Measurements from ENCODE around the gene STOM.
"Not testable (repeated sequence)": the region's sequence is repeated elsewhere in the genome, so short reads cannot be mapped to it uniquely, and the experiment has no call there.

Gene STOM, protein sequence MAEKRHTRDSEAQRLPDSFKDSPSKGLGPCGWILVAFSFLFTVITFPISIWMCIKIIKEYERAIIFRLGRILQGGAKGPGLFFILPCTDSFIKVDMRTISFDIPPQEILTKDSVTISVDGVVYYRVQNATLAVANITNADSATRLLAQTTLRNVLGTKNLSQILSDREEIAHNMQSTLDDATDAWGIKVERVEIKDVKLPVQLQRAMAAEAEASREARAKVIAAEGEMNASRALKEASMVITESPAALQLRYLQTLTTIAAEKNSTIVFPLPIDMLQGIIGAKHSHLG

DNA sequence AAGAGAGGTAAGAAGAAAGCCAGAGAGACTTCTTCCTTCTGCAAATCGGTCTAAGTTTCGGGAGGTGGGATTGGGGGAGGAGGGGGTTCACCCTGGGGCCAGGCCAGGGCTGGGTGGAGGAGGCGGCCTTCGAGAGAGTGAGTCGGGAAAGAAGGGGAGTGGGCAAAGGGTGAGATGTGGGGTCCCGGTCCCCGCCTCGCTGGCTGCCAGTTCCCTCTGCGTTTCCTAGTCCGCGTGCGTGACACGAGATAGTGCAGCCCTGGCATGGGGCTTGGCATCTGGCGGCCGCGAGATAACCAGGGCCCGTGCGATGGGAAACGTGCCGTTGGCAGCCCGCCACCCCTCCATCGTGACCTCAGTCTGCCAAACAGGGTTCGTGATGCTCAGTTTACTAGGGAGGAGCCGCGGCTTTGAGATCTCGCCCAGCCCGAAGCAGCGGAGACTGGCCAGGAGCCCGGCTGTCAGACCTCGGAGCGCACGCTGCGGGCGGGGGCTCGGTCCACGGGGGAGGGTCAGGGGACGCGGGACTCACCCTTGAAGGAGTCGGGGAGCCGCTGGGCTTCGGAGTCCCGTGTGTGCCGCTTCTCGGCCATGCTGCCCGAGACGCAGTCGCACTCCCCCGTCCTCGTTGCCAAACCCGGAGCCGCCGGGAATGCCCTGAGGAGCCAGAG lies at the start of gene STOM:
TSS of gene STOM (minus strand) at position 656 of the 671 bp plus-strand sequence. CDS start at position 593, 63 bp downstream.
- ATAC-seq (peak; percentile 55), DNase-seq (peak; percentile 63)
- Mint-ChIP-seq H3K27me3 (no peaks in the 10 kb centered on the region), H3K4me1 (peaks cover 62% of the 10 kb centered on the region), H3K36me3 (ENCODE audit: low read depth) (peaks cover 6% of the 10 kb centered on the region), H3K27ac (peak within 1 kb of the TSS; percentile 96), H3K9me3 (peaks cover 5% of the 10 kb centered on the region), H3K4me3 (peak within 1 kb of the TSS; percentile 86)

DNA sequence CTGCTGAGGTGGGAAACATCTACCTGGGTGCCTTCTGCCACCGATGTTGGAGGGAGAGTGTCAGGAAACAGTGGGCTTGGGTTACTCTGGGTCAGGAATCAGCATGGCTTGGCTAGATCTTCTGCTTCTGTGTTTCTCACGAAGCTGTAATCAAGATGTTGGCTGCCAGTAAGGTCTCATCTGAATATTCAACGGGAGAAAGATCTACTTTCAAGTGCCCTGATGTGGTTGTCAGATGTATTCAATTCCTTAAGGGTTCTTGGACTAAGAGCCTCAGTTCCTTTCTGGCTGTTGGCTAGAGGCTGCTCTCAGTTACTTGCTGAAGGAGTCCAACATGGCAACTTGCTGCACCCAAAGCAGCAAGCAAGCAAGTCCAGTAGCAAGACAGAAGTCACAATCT lies 41.9 kb upstream of the STOM start:
- Mint-ChIP-seq H3K4me3 (no peak overlapping the region), H3K9me3 (no peaks in the 10 kb centered on the region), H3K27ac (no peak overlapping the region)

DNA sequence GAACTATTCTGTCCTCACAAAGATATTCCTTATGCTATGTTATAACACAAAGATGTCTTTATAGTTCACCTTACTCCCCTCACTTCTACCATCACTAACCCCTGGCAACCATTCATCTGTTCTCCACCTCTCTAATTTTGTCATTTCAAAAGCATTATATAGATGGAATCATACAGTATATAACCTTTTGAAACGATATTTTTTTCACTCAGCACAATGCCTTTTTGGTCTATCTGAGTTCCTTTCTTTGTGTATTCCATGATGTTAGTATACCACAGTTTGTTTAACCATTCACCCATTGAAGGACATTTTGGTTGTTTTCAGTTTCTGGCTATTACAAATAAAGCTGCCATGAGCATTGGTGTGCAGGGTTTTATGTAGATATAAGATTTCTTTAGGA lies 35.8 kb upstream of the STOM start:
- ATAC-seq (no peak), DNase-seq (no peak)
- no peak overlapping the region for H3K27ac Mint-ChIP-seq
- H3K9me3 Mint-ChIP-seq = peaks cover 4% of the 10 kb centered on the region
- H3K27me3 Mint-ChIP-seq = no peaks in the 10 kb centered on the region
- no peaks in the 10 kb centered on the region for H3K4me1 Mint-ChIP-seq
- no peaks in the 10 kb centered on the region for H3K36me3 Mint-ChIP-seq (ENCODE audit: low read depth)
- no peak overlapping the region for H3K4me3 Mint-ChIP-seq

More for the DNA sequence above, 41.9 kb upstream of the STOM start:
- Mint-ChIP-seq H3K27me3 (no peaks in the 10 kb centered on the region), H3K4me1 (no peaks in the 10 kb centered on the region), H3K36me3 (ENCODE audit: low read depth) (no peaks in the 10 kb centered on the region)
- DNase-seq (no peak), ATAC-seq (no peak)

DNA sequence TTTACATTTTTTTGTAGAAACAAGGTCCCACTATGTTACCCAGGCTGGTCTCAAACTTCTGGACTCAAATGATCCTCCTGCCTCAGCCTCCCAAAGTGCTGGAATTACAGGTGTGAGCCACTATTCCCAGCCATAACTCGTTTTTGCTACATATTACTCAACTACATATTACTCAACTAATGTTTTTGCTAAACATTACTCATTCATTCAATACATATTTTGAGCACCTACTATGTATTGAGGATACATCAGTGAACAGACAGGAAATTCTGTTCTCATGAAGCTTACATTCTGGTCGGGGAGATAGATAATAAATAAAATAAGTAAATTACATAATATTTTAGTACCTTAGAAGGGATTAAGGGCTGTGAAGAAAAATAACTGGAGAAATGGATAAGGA lies 34.9 kb upstream of the STOM start:
- Mint-ChIP-seq H3K36me3 (ENCODE audit: low read depth) (no peaks in the 10 kb centered on the region), H3K27ac (no peak overlapping the region)

DNA sequence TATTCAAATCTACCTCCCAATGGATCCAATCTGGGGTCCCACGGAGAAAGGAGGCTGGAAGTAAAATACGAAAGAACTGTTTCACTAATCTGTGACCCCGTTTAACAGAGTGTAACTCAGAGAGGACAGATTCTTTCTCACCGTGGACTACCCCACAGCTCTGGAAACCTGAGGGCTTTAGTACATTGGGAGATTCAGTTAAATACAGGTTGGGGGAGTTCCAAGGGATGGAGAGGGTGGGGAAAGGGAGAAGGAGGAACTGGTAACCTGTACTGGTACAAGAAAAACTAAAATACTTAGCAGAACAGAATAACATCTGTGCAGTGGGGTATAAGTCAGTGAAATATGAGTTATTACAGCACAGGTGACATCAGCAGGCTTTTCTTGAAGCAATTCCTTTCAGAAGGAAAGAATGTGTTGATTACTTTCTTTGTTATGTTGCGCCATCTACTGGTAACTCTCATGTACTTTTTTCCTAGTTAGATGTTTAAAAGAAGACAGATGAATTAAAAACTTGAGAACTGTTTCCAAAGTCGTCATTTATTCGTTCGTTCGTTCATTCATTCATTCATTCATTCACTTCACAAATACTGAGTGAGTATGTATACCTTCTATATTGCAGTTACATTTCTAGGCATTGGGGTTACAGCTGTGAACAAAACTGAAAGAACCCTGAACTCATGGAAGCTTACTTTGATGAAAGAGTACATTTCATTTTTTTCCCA lies 30.0 kb upstream of the STOM start:
- H3K27ac Mint-ChIP-seq = no peak overlapping the region
- ATAC-seq (no peak), DNase-seq (no peak)
- no peaks in the 10 kb centered on the region for H3K4me1 Mint-ChIP-seq
- H3K36me3 Mint-ChIP-seq (ENCODE audit: low read depth) = no peaks in the 10 kb centered on the region
- no peaks in the 10 kb centered on the region for H3K9me3 Mint-ChIP-seq
- H3K27me3 Mint-ChIP-seq = no peaks in the 10 kb centered on the region
- no peak overlapping the region for H3K4me3 Mint-ChIP-seq

More for the DNA sequence above, 34.9 kb upstream of the STOM start:
- no peaks in the 10 kb centered on the region for H3K4me1 Mint-ChIP-seq
- H3K27me3 Mint-ChIP-seq = no peaks in the 10 kb centered on the region
- H3K9me3 Mint-ChIP-seq = peaks cover 4% of the 10 kb centered on the region
- ATAC-seq = no peak
- no peak overlapping the region for H3K4me3 Mint-ChIP-seq
- no peak for DNase-seq

DNA sequence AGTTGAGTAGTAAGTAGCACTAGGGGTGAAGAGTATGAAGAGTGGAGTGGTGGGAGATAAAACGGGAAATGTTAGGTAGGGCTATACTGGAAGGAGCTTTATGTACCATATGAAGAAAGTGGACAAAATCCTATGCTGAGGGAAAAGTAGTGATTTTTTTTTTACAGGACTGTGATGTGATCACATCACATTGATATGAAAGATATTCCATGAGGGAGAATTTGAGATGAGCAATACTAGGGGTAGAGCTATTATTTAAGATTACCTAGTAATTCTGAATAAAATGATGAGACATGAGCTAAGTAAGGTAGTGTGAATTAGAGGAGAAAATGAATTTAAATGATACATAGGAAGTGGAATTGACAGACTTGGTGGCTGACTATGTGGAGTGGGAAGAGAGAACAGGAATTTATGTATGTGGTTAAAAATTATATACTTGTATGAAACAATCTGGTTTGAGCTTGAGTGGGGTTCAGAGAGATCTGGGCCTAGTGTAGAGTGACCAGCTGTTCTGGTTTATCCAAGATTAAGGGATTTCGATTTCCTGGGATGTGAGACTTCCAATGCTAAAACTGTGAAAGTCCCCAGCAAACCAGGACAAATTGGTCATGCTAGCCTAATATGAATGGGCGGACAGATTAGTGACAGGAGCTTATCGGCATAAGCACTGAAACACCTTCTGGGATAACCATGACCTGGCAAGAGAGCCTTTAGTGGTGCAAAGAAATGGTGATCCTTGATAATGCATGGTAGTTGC lies 29.3 kb upstream of the STOM start:
- H3K9me3 Mint-ChIP-seq = no peaks in the 10 kb centered on the region
- no peak overlapping the region for H3K4me3 Mint-ChIP-seq
- H3K36me3 Mint-ChIP-seq (ENCODE audit: low read depth) = no peaks in the 10 kb centered on the region
- H3K27me3 Mint-ChIP-seq = no peaks in the 10 kb centered on the region
- no peak overlapping the region for H3K27ac Mint-ChIP-seq
- DNase-seq (no peak), ATAC-seq (no peak)
- H3K4me1 Mint-ChIP-seq = no peaks in the 10 kb centered on the region

DNA sequence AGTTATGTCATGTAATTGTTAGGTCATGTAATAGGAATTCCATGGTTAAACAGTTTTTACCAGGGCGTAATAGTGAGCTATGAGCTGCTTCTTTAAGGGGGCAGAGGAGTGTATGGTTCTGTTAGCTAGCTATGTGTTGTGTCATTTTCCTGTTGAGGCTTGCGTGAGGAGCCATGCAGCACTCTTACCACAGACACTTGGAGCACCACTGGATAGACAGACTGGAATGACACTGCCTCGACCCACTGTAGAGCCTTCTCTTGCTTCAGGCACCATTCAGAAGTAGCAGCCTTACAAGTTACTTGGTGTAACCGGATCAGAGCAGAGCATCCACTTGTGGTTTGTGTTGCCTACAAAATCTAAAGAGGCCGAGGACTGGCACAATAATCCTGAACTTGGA lies 28.3 kb upstream of the STOM start:
- ATAC-seq = no peak
- no peak for DNase-seq

DNA sequence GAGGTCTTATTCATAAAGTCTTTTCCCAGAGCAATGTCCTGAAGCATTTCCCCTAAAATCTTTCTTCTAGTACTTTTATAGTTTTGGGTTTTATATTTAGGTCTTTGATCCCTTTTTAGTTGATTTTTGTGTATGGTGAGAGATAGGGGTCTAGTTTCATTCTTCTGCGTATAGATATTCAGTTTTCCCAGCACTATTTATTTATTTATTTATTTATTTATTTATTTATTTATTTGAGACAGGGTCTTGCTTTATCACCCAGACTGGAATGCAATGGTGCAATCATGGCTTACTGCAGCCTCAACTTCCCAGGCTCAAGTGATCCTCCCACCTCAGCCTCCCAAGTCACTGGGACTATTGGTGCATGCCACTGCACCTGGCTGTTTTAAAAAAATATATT lies 27.2 kb upstream of the STOM start:
- H3K27me3 Mint-ChIP-seq; DNase-seq; H3K4me1 Mint-ChIP-seq; ATAC-seq; H3K36me3 Mint-ChIP-seq (ENCODE audit: low read depth); H3K9me3 Mint-ChIP-seq; H3K27ac Mint-ChIP-seq; H3K4me3 Mint-ChIP-seq: not testable (repeated sequence)

More for the DNA sequence above, 28.3 kb upstream of the STOM start:
- Mint-ChIP-seq H3K27ac (no peak overlapping the region), H3K27me3 (no peaks in the 10 kb centered on the region), H3K36me3 (ENCODE audit: low read depth) (no peaks in the 10 kb centered on the region), H3K4me1 (peaks cover 3% of the 10 kb centered on the region), H3K4me3 (no peak overlapping the region), H3K9me3 (no peaks in the 10 kb centered on the region)

DNA sequence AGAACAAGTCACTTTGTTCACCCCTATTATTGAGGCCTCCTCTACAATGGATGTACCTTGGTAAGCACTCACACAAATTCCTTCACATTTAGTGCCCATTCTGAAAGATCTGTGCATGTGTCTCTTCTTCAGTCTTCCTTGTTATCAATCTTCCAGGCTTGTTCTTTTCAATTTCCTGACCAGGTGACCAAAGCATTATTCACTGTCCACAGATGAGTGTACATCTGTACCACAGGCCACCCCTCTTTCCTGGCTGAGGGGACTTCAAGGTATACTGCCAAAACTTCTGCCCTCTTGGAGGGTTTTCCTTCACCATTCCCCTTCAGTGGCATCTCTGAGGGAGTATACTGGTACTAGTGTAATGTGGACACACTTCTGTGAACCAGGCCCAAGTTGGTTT lies 25.5 kb upstream of the STOM start:
- Mint-ChIP-seq H3K9me3 (no peaks in the 10 kb centered on the region), H3K4me1 (peaks cover 8% of the 10 kb centered on the region), H3K27ac (no peak overlapping the region), H3K27me3 (no peaks in the 10 kb centered on the region), H3K4me3 (no peak overlapping the region), H3K36me3 (ENCODE audit: low read depth) (no peaks in the 10 kb centered on the region)
- DNase-seq (no peak), ATAC-seq (no peak)

DNA sequence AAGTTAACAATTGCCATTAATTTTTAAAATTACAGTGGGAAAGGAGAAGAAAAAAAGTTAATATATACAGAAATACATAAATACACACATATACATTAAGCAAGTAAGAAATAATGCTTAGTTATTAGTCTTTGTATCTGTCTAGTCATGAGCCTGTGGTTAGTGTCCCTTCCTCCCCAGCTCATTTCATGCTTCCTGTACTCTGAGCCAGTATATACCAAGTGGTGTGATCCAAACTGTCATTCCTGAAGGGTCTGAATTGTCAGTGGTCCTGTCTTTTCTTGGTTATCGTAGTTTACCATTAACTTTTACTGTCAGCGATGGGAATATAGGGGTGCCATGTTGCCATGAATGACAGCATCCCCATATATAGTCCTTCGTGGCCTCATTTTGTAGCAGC lies 24.2 kb upstream of the STOM start:
- H3K36me3 Mint-ChIP-seq (ENCODE audit: low read depth) = no peaks in the 10 kb centered on the region
- no peak for DNase-seq
- no peak overlapping the region for H3K4me3 Mint-ChIP-seq
- no peak for ATAC-seq
- peaks cover 8% of the 10 kb centered on the region for H3K4me1 Mint-ChIP-seq
- H3K9me3 Mint-ChIP-seq = no peaks in the 10 kb centered on the region
- H3K27ac Mint-ChIP-seq = no peak overlapping the region
- no peaks in the 10 kb centered on the region for H3K27me3 Mint-ChIP-seq

DNA sequence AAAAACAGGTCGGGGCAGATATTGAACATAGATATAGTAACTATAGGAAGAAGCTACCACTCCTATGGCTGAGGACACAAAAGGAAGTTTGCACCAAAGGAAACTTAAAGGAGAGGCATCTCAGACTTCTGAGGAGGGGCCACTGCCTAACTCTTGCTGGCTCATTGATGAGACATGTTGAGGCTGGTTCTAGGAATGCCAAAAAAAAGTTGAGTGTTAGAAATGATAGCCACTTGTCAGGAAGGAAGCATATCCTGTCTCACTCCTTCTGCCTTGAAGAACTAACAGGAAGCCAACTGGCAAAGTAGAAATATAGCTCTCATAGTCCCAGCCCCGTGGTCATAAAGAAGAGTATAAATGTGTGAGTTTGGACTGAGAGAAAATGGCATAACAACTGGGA lies 23.3 kb upstream of the STOM start:
- H3K36me3 Mint-ChIP-seq (ENCODE audit: low read depth) = no peaks in the 10 kb centered on the region
- no peak for DNase-seq
- no peaks in the 10 kb centered on the region for H3K27me3 Mint-ChIP-seq
- H3K4me1 Mint-ChIP-seq = peaks cover 8% of the 10 kb centered on the region
- no peak overlapping the region for H3K4me3 Mint-ChIP-seq
- no peaks in the 10 kb centered on the region for H3K9me3 Mint-ChIP-seq
- no peak for ATAC-seq
- no peak overlapping the region for H3K27ac Mint-ChIP-seq

DNA sequence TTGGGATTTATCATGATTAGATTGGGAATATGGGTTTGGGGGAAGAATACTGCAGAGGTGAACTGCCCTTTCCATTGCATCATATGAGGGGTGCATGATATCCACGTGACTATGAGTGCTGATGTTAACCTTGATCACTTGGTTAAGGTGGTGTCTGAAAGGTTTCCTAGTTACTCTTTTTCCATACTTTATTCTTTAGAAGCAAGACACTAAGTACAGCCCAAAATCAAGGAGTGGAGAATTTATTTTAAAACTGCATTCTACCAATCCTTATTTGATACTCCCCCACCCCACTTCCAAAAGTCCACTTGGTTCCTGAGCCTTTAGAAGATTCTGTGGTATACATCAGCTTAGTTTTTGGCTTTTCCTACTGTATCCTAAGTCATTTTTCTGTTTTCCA lies 20.3 kb upstream of the STOM start:
- no peak overlapping the region for H3K27ac Mint-ChIP-seq
- ATAC-seq = no peak
- H3K27me3 Mint-ChIP-seq = no peaks in the 10 kb centered on the region
- peaks cover 8% of the 10 kb centered on the region for H3K4me1 Mint-ChIP-seq
- no peaks in the 10 kb centered on the region for H3K36me3 Mint-ChIP-seq (ENCODE audit: low read depth)
- DNase-seq = no peak
- no peaks in the 10 kb centered on the region for H3K9me3 Mint-ChIP-seq
- no peak overlapping the region for H3K4me3 Mint-ChIP-seq

DNA sequence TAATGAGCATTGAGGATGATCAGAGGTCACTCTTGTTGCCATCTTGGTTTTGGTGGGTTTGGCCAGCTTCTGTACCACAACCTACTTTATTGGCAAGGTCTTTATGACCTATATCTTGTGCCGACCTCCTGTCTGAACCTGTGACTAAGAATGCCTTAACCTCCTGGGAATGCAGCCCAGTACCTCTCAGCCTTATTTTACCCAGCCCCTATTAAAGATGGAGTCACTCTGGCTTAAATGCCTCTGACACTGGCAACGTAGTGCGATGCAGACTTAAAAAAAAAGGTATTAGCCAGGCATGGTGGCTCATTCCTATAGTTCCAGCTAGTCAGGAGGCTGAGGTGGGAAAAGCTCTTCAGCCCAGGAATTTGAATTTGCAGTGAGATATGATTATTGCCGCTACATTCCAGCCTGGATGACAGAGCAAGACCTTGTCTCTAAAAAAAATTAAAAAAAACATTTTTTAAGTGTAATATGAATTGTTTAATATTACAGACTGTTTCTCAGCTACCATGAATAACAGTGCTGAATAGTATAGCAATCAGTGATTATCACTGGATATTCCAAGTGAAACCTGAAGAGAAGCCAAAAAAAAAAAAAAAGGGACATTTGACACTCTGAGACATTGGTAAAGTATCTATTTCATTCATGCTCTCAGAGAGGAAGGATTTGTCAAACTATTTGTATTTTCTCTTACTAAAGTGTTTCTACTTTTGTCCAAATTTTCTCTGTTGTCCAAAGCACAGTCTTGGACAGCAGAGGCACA lies 18.3 kb upstream of the STOM start:
- Mint-ChIP-seq H3K27ac (no peak overlapping the region), H3K27me3 (no peaks in the 10 kb centered on the region), H3K36me3 (ENCODE audit: low read depth) (no peaks in the 10 kb centered on the region), H3K4me1 (peaks cover 4% of the 10 kb centered on the region), H3K9me3 (no peaks in the 10 kb centered on the region), H3K4me3 (no peak overlapping the region)
- DNase-seq (no peak), ATAC-seq (no peak)
